Activated T-helper 17 cell treated with anti-CD3 and anti-CD28 coated beads, Interleukin-2, amount 50 U/mL, for 72 hours (primary cell): Measurements from ENCODE around the gene PCTP. TPM values are rescaled to one million over a fixed set of nuclear protein-coding genes. Genes with fewer than 3 reads are reported as not detected.

ENCODE experiments used
- ATAC-seq: fragments of 150-1000 bp; cut with Tn5 transposase; replicated peaks from 2 replicates; pipeline ENCODE4 v1.10.0; 2021; ENCODE audit warnings: mild to moderate bottlenecking, moderate library complexity
- H3K27ac Mint-ChIP-seq: one replicate; pipeline ENCODE4 v1.8.0; 2022; ENCODE audit warnings: mixed read lengths
- H3K27me3 Mint-ChIP-seq: one replicate; pipeline ENCODE4 v1.8.0; 2022; ENCODE audit warnings: mixed read lengths
- H3K36me3 Mint-ChIP-seq: one replicate; pipeline ENCODE4 v1.8.0; 2022; ENCODE audit warnings: low read depth, mild to moderate bottlenecking, mixed read lengths
- H3K4me1 Mint-ChIP-seq: one replicate; pipeline ENCODE4 v1.8.0; 2022; ENCODE audit warnings: mixed read lengths
- H3K4me3 Mint-ChIP-seq: one replicate; pipeline ENCODE4 v1.8.0; 2022; ENCODE audit warnings: mild to moderate bottlenecking, mixed read lengths
- H3K9me3 Mint-ChIP-seq: one replicate; pipeline ENCODE4 v1.8.0; 2022; ENCODE audit warnings: mixed read lengths
- total RNA-seq, 2 donors: library from RNA; stranded (reverse); gene quantifications; one replicate each; pipeline ENCODE4 v1.2.3, GENCODE V29; 2022

PCTP gene
- total RNA-seq, 2 donors from 2014 or later: 12.8 to 14.7 TPM

- Mint-ChIP-seq H3K9me3 (no peaks in the 10 kb centered on the region), H3K27ac (no peak overlapping the region), H3K27me3 (no peaks in the 10 kb centered on the region), H3K4me3 (no peak overlapping the region), H3K36me3 (no peaks in the 10 kb centered on the region), H3K4me1 (peaks cover under 1% of the 10 kb centered on the region)
- ATAC-seq: no peak
Observed at GRCh38 chr17:55758171-55758570, 7.3 kb downstream of the PCTP start.

DNA sequence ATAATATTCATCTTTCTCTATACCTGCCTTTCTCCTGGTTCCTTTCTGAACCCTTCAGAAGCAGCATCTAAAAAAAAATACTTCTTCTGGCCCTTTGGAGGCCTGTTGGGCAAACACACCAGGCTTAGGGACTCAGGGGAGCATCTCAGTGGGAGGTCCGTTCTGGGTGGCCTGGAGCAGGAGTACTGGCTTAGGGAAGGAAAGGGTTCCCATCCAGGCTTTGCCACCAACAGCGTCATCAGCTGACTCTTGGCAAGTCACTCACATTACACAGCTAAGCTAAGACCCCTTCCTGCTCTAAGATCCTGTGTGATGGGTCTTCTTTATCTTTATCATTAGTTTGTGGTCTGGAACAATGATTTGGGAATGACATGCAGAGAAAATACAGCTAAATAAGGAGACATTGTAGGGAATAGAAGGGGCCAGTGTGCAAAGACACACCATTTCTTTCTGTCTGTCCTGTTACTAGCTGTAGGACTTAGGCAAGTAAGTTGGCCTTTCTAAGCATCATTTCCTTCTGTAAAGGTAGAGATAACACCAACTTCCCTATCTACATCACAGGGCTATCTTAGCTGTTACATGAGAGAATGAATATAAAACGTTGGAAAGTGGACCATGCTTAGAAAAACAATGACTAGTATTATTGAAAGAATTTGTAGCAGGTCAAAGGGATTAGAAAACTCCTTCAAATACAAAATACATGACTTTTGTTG is 9.9 kb downstream of the PCTP start:
- H3K36me3 Mint-ChIP-seq: no peaks in the 10 kb centered on the region
- ATAC-seq: no peak
- H3K9me3 Mint-ChIP-seq: no peaks in the 10 kb centered on the region
- no peak overlapping the region for H3K4me3 Mint-ChIP-seq
- no peaks in the 10 kb centered on the region for H3K4me1 Mint-ChIP-seq
- H3K27ac Mint-ChIP-seq: no peak overlapping the region
- no peaks in the 10 kb centered on the region for H3K27me3 Mint-ChIP-seq

DNA sequence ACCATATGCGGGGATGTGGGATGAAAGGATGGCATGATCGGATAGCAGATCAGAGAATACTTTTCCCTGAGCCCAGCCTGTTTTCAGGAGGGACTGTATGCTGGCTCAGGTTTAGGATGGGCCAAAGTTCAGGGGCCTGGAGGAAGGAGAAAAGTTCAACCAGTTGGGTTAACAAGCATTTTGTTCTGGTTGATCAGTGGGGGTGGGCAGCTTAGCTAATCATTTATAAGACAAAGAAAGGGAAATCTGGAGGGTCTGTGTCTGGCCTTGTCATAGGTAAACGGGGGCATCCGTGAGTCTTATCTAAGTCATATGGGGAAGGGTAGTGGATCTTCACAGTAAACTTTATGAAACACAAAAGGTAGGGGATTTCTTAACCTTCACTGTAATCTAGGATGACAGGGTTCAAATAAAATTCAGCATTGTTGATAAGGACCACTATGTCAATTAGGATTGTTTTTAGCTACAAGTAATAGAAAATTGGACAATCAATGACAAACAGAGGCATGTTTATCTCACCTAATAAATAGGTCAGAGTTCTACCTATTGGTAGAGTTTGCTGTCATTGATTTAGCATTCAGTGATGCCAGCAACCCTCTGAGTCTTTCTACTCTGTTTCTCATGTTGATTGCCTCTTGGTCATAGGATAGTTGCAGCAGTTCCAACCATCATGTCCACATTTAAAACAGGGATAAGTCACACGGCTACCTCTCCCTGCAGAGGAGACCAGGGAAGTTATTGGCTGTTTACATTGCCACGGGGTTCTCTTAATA is 11.4 kb downstream of the PCTP start:
- no peak overlapping the region for H3K27ac Mint-ChIP-seq
- no peak for ATAC-seq

GRCh38 chr17:55763856-55764255 is 13.0 kb downstream of the PCTP start:
- H3K27ac Mint-ChIP-seq: no peak overlapping the region

More for the DNA sequence above, 11.4 kb downstream of the PCTP start:
- Mint-ChIP-seq H3K36me3 (no peaks in the 10 kb centered on the region), H3K9me3 (no peaks in the 10 kb centered on the region), H3K4me3 (no peak overlapping the region), H3K27me3 (no peaks in the 10 kb centered on the region), H3K4me1 (no peaks in the 10 kb centered on the region)

GRCh38 chr17:55764610-55765009 is 13.8 kb downstream of the PCTP start:
- no peaks in the 10 kb centered on the region for H3K4me1 Mint-ChIP-seq
- no peak overlapping the region for H3K27ac Mint-ChIP-seq
- H3K4me3 Mint-ChIP-seq: no peak overlapping the region
- no peaks in the 10 kb centered on the region for H3K9me3 Mint-ChIP-seq
- H3K36me3 Mint-ChIP-seq: no peaks in the 10 kb centered on the region
- no peak for ATAC-seq
- no peaks in the 10 kb centered on the region for H3K27me3 Mint-ChIP-seq

More at GRCh38 chr17:55763856-55764255, 13.0 kb downstream of the PCTP start:
- H3K36me3 Mint-ChIP-seq: no peaks in the 10 kb centered on the region
- no peaks in the 10 kb centered on the region for H3K4me1 Mint-ChIP-seq
- no peak overlapping the region for H3K4me3 Mint-ChIP-seq
- no peak for ATAC-seq
- H3K9me3 Mint-ChIP-seq: no peaks in the 10 kb centered on the region
- no peaks in the 10 kb centered on the region for H3K27me3 Mint-ChIP-seq

DNA sequence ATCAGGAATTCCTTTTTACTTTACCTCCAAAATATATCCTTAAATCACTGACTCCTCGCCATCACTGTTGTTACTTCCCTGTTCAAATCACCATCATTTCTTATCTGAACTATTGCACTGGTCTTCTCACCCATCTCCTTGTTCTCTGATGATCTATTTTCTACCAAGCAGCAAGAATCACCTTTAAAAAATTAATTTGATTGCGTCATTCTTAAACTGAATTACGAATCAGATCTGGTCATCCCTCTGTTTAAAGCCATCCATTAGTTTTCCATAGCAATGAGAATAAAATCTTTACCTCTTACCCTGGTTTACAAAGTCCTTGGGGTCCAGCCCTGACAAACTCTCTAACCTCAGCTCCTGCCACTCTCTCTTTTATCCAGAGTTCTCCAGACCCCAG is 14.6 kb downstream of the PCTP start:
- no peaks in the 10 kb centered on the region for H3K27me3 Mint-ChIP-seq
- H3K9me3 Mint-ChIP-seq: no peaks in the 10 kb centered on the region
- no peak overlapping the region for H3K4me3 Mint-ChIP-seq
- ATAC-seq: no peak
- no peaks in the 10 kb centered on the region for H3K36me3 Mint-ChIP-seq
- H3K27ac Mint-ChIP-seq: no peak overlapping the region
- no peaks in the 10 kb centered on the region for H3K4me1 Mint-ChIP-seq

- no peaks in the 10 kb centered on the region for H3K9me3 Mint-ChIP-seq
- H3K4me3 Mint-ChIP-seq: no peak overlapping the region
- no peak overlapping the region for H3K27ac Mint-ChIP-seq
- ATAC-seq: no peak
- peaks cover 17% of the 10 kb centered on the region for H3K36me3 Mint-ChIP-seq
- H3K27me3 Mint-ChIP-seq: no peaks in the 10 kb centered on the region
- H3K4me1 Mint-ChIP-seq: no peaks in the 10 kb centered on the region
Observed at GRCh38 chr17:55768936-55769624, 18.2 kb downstream of the PCTP start.

- no peak for ATAC-seq
- Mint-ChIP-seq H3K9me3 (no peaks in the 10 kb centered on the region), H3K4me1 (no peaks in the 10 kb centered on the region), H3K4me3 (no peak overlapping the region), H3K36me3 (peaks cover 17% of the 10 kb centered on the region), H3K27ac (no peak overlapping the region), H3K27me3 (no peaks in the 10 kb centered on the region)
Observed at GRCh38 chr17:55769625-55770000, 18.8 kb downstream of the PCTP start.

GRCh38 chr17:55770196-55770870 is 19.5 kb downstream of the PCTP start:
- Mint-ChIP-seq H3K4me1 (no peaks in the 10 kb centered on the region), H3K4me3 (no peak overlapping the region), H3K9me3 (no peaks in the 10 kb centered on the region), H3K36me3 (peaks cover 20% of the 10 kb centered on the region), H3K27ac (no peak overlapping the region), H3K27me3 (no peaks in the 10 kb centered on the region)
- ATAC-seq: no peak

GRCh38 chr17:55772086-55772485 is 21.2 kb downstream of the PCTP start:
- H3K4me1 Mint-ChIP-seq: no peaks in the 10 kb centered on the region

DNA sequence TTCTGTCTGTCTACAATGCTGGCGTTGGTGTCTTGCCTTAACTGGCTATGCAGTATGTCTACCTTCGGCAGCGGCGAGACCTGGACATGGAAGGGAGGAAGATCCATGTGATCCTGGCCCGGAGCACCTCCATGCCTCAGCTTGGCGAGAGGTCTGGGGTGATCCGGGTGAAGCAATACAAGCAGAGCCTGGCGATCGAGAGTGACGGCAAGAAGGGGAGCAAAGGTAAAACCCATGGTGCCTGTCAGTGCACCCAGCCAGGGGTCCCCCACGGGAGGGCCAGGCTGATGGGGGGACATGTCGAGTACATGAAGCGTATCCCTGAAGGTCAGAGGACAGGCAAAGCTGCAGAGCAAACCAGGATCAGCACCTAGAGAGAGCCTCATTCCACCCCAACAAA is 22.8 kb downstream of the PCTP start:
- Mint-ChIP-seq H3K27me3 (no peaks in the 10 kb centered on the region), H3K36me3 (peaks cover 39% of the 10 kb centered on the region), H3K4me1 (no peaks in the 10 kb centered on the region), H3K4me3 (no peak overlapping the region), H3K27ac (no peak overlapping the region), H3K9me3 (no peaks in the 10 kb centered on the region)
- no peak for ATAC-seq

More at GRCh38 chr17:55772086-55772485, 21.2 kb downstream of the PCTP start:
- Mint-ChIP-seq H3K4me3 (no peak overlapping the region), H3K36me3 (peaks cover 33% of the 10 kb centered on the region), H3K27me3 (no peaks in the 10 kb centered on the region), H3K27ac (no peak overlapping the region), H3K9me3 (no peaks in the 10 kb centered on the region)
- ATAC-seq: no peak

- Mint-ChIP-seq H3K4me3 (no peak overlapping the region), H3K36me3 (peaks cover 39% of the 10 kb centered on the region), H3K27me3 (no peaks in the 10 kb centered on the region), H3K27ac (no peak overlapping the region), H3K4me1 (no peaks in the 10 kb centered on the region), H3K9me3 (no peaks in the 10 kb centered on the region)
- no peak for ATAC-seq
Observed at GRCh38 chr17:55774846-55775271, 24.0 kb downstream of the PCTP start.

- H3K27ac Mint-ChIP-seq: no peak overlapping the region
- no peaks in the 10 kb centered on the region for H3K4me1 Mint-ChIP-seq
- no peaks in the 10 kb centered on the region for H3K9me3 Mint-ChIP-seq
- no peak for ATAC-seq
- H3K36me3 Mint-ChIP-seq: peaks cover 35% of the 10 kb centered on the region
- H3K27me3 Mint-ChIP-seq: no peaks in the 10 kb centered on the region
- no peak overlapping the region for H3K4me3 Mint-ChIP-seq
Observed at GRCh38 chr17:55776271-55776670, 25.4 kb downstream of the PCTP start.

GRCh38 chr17:55777471-55777971 is 26.7 kb downstream of the PCTP start:
- H3K4me3 Mint-ChIP-seq: no peak overlapping the region
- ATAC-seq: no peak
- H3K36me3 Mint-ChIP-seq: peaks cover 23% of the 10 kb centered on the region
- no peaks in the 10 kb centered on the region for H3K27me3 Mint-ChIP-seq
- H3K4me1 Mint-ChIP-seq: no peaks in the 10 kb centered on the region
- no peak overlapping the region for H3K27ac Mint-ChIP-seq
- no peaks in the 10 kb centered on the region for H3K9me3 Mint-ChIP-seq
